Glomerular visceral epithelial cell (primary cell): ENCODE results near the gene TSPAN11.

ENCODE experiments used
- DNase-seq: peaks from one replicate; pipeline ENCODE4 v3.0.0-alpha.2; 2016; ENCODE audit errors: extremely low spot score

Gene TSPAN11

GRCh38 chr12:30979371-30980259 lies 53.1 kb downstream of the TSPAN11 start:
- no peak for DNase-seq

- DNase-seq: no peak
Measured at GRCh38 chr12:30980955-30981662, 54.6 kb downstream of the TSPAN11 start.

- no peak for DNase-seq
Measured at GRCh38 chr12:30982413-30982812, 55.9 kb downstream of the TSPAN11 start.

- peak; percentile 52 for DNase-seq
Measured at GRCh38 chr12:30985814-30986452, 59.4 kb downstream of the TSPAN11 start.

GRCh38 chr12:30988086-30988485 lies 61.5 kb downstream of the TSPAN11 start:
- no peak for DNase-seq

GRCh38 chr12:30988646-30989286 lies 62.2 kb downstream of the TSPAN11 start:
- no peak for DNase-seq

- DNase-seq: peak; percentile 16
Measured at GRCh38 chr12:30989754-30990153, 63.2 kb downstream of the TSPAN11 start.

- DNase-seq: no peak
Measured at GRCh38 chr12:30990316-30990715, 63.8 kb downstream of the TSPAN11 start.

GRCh38 chr12:30990776-30991175 lies 64.2 kb downstream of the TSPAN11 start:
- no peak for DNase-seq

- no peak for DNase-seq
Measured at GRCh38 chr12:30991466-30991865, 64.9 kb downstream of the TSPAN11 start.

GRCh38 chr12:30992381-30992780 lies 65.8 kb downstream of the TSPAN11 start:
- DNase-seq: no peak

- DNase-seq: no peak
Measured at GRCh38 chr12:30993766-30994165, 67.2 kb downstream of the TSPAN11 start.

- no peak for DNase-seq
Measured at GRCh38 chr12:30994274-30994673, 67.7 kb downstream of the TSPAN11 start.

- peak; percentile 64 for DNase-seq
Measured at GRCh38 chr12:30996255-30996654, 69.7 kb downstream of the TSPAN11 start.

GRCh38 chr12:30996752-30997151 lies 70.2 kb downstream of the TSPAN11 start:
- DNase-seq: no peak

- DNase-seq: no peak
Measured at GRCh38 chr12:30997685-30998440, 71.3 kb downstream of the TSPAN11 start.

- no peak for DNase-seq
Measured at GRCh38 chr12:30999011-30999410, 72.5 kb downstream of the TSPAN11 start.

- no peak for DNase-seq
Measured at GRCh38 chr12:30999723-31000122, 73.2 kb downstream of the TSPAN11 start.

- DNase-seq: peak; percentile 46
Measured at GRCh38 chr12:31000751-31001150, 74.2 kb downstream of the TSPAN11 start.

- no peak for DNase-seq
Measured at GRCh38 chr12:31001581-31002360, 75.2 kb downstream of the TSPAN11 start.

GRCh38 chr12:31002361-31002725 lies 75.8 kb downstream of the TSPAN11 start:
- DNase-seq: no peak
